Esophagus squamous epithelium (tissue), 4 donors: ENCODE results near the gene PFKL.

Experiments used
- POLR2A ChIP-seq, 4 donors: fragments of 450-650 bp; IDR thresholded peaks; one replicate each; pipeline ENCODE4 v1.6.1; 2017; ENCODE audit warnings: antibody characterized with exemption in 4 of 4, mild to moderate bottlenecking in 4 of 4, moderate library complexity in 3 of 4
- TF ChIP-seq, protein P1 (sequence below), 6 experiments: fragments of 450-650 bp in 4 of 6; fragments of 200-600 bp in 2 of 6; sonication (generic) in 2 of 6; IDR thresholded peaks; one replicate each; pipeline ENCODE4 v1.5.1; 2016 to 2019; ENCODE audit warnings: antibody characterized with exemption in 6 of 6, mild to moderate bottlenecking in 4 of 6, moderate library complexity in 4 of 6

DNA sequence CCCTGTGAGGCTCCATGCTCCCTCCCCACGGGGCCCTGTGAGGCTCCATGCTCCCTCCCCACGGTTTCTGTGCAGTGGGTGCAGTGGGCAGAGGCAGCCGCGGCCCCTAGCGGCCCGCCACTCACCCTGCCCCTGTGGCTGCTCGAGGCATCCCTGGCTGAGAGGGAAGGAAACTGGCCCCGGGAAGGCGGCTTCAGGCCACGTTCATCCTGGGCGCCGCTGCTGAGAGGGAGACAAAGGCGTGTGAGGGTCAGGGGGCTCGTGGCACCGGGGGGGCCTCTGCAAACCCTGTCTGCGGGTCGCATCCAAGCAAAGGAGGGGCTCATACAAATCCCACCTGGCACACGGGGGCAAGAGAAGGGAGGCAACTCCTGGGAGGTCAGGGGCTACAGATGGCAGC is 30.8 kb downstream of the PFKL start:
- TF ChIP-seq, protein P1, sequence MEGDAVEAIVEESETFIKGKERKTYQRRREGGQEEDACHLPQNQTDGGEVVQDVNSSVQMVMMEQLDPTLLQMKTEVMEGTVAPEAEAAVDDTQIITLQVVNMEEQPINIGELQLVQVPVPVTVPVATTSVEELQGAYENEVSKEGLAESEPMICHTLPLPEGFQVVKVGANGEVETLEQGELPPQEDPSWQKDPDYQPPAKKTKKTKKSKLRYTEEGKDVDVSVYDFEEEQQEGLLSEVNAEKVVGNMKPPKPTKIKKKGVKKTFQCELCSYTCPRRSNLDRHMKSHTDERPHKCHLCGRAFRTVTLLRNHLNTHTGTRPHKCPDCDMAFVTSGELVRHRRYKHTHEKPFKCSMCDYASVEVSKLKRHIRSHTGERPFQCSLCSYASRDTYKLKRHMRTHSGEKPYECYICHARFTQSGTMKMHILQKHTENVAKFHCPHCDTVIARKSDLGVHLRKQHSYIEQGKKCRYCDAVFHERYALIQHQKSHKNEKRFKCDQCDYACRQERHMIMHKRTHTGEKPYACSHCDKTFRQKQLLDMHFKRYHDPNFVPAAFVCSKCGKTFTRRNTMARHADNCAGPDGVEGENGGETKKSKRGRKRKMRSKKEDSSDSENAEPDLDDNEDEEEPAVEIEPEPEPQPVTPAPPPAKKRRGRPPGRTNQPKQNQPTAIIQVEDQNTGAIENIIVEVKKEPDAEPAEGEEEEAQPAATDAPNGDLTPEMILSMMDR (IDR thresholded peaks at IDR 0.05) = no peak
- TF ChIP-seq POLR2A (IDR thresholded peaks at IDR 0.05) = no peak
